ENCODE results near the gene DZIP3.

The DZIP3 gene, protein sequence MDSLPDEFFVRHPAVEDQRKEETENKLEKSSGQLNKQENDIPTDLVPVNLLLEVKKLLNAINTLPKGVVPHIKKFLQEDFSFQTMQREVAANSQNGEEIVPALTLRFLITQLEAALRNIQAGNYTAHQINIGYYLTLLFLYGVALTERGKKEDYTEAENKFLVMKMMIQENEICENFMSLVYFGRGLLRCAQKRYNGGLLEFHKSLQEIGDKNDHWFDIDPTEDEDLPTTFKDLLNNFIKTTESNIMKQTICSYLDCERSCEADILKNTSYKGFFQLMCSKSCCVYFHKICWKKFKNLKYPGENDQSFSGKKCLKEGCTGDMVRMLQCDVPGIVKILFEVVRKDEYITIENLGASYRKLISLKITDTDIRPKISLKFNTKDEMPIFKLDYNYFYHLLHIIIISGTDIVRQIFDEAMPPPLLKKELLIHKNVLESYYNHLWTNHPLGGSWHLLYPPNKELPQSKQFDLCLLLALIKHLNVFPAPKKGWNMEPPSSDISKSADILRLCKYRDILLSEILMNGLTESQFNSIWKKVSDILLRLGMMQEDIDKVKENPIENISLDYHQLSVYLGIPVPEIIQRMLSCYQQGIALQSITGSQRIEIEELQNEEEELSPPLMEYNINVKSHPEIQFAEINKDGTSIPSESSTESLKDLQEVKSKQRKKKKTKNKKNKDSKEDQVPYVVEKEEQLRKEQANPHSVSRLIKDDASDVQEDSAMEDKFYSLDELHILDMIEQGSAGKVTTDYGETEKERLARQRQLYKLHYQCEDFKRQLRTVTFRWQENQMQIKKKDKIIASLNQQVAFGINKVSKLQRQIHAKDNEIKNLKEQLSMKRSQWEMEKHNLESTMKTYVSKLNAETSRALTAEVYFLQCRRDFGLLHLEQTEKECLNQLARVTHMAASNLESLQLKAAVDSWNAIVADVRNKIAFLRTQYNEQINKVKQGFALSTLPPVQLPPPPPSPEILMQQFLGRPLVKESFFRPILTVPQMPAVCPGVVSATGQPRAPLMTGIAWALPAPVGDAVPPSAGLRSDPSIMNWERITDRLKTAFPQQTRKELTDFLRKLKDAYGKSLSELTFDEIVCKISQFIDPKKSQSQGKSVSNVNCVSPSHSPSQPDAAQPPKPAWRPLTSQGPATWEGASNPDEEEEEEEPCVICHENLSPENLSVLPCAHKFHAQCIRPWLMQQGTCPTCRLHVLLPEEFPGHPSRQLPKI

DNA sequence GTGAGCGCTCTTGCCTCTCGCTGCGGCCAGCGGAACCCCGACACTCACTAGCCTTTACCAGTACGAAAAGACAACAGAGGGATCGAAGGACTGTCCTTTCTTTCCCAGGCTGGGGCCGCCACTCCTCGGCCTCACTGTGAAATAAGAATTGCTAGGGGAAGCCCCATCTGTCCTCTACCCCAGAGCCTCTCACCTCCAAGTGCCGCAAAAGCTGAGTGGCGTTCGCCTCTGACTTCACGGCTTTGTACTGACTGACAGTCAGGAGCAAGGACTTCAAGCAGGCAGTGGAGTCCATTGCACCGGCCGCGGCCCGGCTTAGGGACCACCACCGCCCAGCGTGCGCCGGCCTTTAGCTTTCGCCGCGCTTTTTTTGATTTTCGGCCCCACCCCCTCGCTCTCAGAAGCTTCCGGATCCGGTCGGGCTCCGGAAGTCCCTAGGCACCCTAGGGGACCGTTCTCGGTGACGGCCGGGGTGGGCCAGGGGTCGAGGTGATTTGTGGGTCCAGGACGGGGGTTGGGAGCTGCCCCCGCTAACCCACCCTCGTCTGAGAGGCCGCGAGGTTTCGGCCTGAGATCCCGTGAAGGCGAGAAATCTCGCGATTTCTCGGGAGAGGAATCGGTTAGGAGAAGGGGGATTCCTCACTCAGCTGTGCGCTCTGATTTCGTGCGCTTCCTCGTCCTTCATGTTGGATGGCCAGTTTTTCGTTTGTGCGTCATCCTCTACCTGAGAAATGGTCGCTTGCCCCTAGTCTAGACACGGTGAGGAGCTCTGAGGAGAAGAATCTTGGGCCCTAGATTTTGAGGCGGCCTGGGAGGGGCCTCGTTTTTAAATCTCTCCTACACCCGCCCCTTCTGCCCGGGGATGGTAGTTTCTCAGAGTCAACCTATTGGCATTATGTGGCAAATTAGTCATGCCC, at the start of gene DZIP3, which contains the start of gene CIP2A:
TSS of gene DZIP3 (plus strand) at position 642 of the 917 bp plus-strand sequence. CDS start 15,685 bp downstream, outside the sequence.
TSS of gene CIP2A (minus strand) at position 358 of the 917 bp plus-strand sequence. CDS start at position 295, 63 bp downstream.
- peak; percentile 96 for DNase-seq (ENCODE audit: low read depth)

DNA sequence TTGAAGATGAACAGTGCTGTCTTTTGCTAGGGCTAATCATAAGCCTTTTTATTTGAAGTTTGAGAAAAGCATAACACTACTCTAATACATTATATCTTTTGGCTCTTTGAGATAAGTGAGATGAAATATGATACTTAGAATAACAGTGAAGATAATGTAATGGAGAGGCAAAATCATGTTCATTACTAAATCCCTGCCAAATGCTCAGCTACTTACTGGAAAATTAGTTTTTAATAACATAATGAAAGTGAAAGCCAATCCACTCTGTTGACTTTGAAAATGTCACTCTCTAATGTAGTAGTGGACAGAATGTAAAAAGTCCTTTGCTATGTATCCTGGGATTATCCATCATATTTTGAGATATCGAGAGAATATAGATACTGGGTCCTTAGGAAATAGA, 43.3 kb upstream of the DZIP3 start:
- no peak for DNase-seq (ENCODE audit: low read depth)

DNA sequence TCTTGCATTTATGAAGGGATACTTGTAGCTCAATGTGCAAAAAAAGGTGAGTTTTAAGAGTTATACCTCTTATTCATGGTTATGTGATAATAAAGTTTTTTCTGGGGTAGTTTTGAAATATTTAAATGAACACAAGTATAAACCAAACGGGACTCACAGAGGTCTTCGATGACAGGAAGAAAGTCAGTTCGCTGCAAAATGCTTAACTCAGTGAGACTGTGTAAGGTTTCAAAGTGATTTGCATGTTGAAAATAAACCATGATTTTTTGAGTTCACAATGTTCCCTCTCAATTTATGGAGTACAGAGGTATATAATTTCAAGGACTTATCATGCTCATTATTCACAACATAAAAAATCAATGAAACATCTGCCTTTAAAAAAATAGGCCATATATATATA, 42.8 kb upstream of the DZIP3 start:
- DNase-seq (ENCODE audit: low read depth) = no peak

DNA sequence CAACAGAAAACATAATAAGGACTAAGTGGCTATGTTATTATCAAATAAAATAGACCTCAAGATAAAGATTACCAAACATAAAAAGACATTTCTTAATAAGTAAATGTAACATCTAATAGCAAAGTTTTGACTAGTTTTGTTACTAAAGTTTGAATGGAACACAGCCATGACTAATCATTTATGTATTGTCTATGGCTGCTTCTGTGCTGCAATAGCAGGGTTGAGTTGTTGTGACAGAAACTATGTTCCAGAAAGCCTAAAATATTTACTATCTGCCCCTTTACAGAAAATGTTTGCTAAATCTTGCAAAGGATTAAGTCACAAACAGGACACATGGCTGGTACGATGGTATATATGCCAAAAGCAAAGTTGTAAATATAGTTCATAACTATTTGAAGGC, 41.2 kb upstream of the DZIP3 start:
- DNase-seq (ENCODE audit: low read depth) = no peak

DNA sequence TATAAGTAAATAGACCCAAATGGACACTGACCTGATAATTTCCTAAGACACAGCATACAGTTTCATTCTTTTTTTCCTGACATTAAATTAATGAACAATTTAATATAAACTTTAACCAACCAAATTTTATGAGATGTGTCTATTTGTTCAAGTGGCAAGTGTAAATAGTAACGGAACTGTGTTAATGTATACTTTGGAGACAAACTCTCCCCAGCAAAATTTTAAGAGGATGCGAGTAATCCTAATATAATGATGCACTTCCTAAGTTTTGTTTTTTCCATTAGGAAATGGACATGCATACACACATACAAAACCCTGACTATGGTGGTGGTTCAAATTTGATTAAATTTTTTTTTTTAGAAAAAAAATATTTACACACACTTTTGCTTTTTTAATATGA, 40.6 kb upstream of the DZIP3 start:
- no peak for DNase-seq (ENCODE audit: low read depth)

DNA sequence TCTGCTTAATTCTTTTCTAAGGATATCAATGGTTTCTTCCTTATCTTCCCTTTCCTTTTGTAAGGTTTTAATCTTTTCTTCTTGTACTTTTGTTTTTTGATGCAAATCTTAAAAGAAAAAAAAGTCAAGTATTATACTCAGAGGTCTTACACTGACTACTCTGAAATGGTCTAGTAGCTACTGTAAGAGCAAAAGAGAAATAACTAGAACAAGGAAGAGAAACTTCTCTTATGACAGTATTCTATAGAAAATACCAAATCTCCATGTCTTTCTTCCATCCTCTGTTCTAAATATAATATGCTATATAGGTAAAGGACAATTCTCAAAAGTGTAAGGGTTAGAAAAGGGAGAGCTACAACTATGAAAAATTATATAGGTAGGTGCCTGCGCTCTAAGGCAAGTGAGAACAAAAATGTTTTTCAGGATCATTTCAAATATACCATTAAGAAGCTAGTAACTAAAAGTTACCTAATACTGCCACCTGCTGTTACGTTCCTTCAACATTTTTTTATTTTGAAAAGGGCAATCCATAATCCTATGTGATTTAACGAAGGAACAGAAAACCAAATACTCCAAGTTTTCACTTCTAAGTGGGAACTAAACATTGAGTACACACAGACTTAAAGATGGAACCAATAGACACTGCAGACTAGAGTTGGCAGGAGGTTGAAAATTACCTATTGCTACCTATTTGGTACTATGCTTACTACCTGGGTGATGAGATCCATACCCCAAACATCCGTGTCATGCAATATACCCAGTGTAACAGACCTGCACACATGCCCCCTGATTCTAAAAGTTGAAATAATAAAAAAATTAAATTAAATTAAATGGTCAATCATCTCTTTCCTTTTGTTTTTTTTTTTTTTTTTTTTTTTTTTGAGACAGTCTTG, 37.0 kb upstream of the DZIP3 start:
- DNase-seq (ENCODE audit: low read depth) = peak; percentile 61

DNA sequence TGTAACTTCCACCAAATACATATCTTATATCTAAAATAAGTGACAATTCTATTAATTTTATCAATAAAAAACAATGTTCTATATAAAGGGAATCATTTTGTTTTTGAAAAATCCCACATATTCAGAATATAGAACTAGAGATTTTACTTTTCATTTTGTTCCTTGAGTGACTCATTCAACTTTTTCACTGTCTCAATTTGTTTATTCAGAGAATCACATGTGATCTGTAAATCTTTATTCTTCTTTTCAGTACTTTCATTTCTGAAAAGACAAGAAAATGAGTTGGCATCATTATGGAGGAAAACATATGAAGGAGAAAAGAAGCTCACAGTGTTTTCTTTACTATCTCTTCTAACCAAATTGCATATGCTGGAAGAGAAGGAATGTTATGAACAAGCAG, 35.3 kb upstream of the DZIP3 start:
- no peak for DNase-seq (ENCODE audit: low read depth)

DNA sequence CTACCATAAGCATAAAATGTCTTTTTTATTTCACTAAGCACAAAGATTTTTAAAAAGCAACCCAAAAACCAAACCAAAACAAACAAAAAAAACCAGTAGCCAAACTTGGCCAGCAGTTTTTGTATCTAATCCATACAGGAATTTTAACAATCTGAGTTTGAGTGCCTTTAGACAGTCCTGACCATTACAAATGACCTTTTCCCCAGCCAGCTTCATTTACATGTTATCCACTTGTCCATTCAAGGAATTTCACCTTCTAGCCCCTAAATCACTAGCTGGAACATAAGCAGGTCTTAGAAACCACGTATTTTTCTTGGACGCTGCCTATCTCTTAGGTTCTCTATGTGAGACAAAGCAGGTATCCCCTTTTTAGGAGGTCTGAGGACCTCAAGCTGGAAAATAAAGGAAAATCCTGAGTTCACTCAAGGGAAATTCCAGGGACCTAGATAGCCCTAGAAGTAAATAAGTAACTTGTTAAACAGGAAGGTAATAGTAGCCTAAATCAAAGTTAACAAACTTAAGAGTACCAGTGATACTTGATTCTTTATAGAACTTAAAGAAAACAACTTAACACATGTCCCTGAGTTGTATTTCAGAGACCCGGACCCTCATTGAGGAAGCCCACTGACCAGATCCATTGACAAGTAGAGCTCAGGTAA, 34.5 kb upstream of the DZIP3 start:
- DNase-seq (ENCODE audit: low read depth) = no peak

DNA sequence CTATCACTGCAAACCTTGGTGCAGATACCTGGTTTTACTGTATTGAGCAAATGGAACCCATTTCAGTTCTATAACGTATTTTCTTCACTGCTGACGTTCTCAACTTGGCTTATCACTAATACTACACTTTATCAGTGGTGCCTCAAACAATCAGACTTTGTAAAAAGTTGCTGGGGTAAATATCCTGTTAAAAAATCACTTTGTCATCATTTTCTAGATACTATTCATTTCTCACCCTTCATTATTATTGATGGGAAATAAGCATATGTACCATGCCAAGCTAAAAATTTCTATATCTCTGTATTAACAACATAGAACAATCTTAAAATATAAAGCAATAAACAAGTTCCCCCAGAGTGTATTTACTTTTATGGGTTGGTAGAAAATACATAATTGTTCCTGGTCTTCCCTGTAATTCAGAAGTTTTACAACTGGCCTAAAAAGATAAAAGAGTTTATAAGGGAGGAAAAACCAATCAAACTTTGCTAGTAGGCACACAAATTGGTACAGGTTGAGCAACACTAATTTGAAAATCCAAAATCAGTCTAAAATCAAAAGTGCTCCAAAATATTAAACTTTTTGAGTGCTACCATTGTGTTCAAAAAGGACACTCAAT, 33.4 kb upstream of the DZIP3 start:
- no peak for DNase-seq (ENCODE audit: low read depth)

DNA sequence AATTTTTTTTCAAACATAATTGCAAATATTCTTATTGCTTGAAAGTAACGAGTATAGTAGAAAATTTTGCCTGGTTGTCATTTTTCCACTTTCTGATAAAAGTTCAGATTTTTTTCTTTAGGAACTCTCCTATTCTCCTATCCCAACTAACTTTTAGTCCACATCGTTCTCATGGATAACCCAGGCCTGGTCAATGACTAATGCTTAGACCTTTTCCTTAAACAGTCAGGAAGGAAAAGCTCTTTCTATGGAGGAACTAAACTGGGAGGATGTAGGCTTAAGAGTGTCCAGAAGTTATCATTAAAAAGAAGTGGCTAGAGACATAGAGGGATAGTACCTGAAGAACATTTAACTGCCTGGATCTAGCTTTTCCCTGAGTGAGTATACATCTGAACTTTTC, 27.0 kb upstream of the DZIP3 start:
- DNase-seq (ENCODE audit: low read depth) = no peak

DNA sequence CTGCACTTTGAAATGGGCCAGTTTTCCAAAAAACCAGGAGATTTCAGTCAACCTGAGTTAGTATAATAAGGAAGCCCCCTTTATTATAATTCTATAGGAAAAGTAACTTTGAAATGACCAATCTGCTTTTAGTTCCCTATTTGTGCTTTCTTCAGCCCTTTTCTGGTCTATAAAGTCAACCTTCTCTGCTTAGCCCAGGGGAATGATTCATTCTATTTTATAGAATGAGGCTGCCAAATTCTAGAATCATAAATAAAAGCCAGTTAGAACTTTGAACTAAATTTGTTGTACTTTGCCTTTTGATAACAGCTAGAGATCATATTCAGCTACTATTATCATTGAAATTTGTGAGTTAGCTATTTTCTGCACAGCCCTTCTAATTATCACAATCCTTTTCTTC, 25.0 kb upstream of the DZIP3 start:
- no peak for DNase-seq (ENCODE audit: low read depth)

DNA sequence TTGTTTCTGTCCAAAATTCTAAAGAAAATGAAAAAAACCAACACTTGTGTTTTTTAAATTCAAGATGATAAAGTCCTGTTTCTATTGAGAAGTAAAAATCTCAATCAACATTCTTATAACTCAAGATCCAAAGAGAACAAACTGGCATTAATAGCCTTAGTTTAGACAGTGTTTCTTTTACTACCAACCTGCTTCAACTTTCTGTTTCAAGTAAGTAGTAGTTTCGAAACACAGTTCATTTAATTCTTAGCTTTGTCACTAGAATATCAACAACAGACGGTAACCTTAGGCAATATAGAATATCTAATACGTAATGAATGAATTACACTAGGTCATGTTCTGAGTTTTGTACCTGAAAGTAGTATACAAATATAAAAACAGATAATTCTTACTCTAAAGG, 24.0 kb upstream of the DZIP3 start:
- no peak for DNase-seq (ENCODE audit: low read depth)

DNA sequence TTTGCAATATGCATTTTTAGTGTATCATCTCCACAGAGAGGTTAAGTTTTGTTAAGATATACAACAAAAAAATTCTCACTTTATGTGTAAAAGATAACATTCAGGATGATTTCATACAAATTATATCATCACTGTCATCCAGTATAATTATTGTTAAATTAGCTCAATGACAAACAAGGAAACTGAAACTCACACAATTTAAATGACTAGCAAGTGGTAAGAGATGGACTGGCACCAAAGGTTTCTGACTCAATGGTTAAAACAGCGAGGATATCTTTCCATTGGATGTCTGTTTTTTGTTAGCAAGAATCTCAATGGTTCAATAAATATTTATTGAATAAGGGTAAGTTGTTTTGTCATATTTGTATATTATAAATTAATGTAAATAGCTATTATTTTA, 22.9 kb upstream of the DZIP3 start:
- no peak for DNase-seq (ENCODE audit: low read depth)

DNA sequence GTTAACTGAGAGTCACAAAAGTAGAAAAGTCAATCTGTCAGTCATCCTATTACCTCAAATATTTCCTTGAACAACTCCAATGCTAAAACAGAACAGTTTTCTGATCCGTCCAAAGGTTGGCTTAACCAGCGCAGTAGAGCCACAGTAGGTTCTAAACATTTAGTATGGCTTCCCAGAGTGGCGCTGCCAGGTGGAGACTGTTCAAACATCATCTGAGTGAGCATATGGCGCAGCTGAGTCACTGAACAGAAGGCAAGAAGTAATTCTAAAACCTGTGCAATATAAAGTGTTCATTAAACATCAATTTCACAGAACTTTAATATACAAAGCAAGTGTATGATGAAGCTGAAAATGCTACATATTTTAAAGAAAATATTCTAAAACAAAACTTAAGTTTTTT, 20.2 kb upstream of the DZIP3 start:
- DNase-seq (ENCODE audit: low read depth) = no peak

DNA sequence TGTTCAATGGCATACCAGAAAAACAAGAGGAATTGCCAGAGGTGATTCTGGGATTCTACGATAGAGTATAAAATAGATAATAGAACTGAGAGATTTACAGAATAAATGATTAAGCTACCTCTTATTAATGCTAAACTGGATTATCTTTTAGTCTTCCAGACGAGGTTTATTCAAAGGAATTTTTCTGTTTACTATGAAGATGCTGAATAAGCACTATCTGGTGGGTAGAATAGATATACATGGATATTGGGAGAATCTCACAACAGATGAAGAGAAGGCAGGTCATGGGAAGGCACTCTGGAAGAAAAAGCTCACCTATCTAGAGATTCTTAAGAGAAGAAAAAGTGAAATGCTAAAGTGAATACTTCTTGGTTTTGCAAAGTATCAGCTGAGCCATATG, 11.5 kb upstream of the DZIP3 start:
- DNase-seq (ENCODE audit: low read depth) = no peak

DNA sequence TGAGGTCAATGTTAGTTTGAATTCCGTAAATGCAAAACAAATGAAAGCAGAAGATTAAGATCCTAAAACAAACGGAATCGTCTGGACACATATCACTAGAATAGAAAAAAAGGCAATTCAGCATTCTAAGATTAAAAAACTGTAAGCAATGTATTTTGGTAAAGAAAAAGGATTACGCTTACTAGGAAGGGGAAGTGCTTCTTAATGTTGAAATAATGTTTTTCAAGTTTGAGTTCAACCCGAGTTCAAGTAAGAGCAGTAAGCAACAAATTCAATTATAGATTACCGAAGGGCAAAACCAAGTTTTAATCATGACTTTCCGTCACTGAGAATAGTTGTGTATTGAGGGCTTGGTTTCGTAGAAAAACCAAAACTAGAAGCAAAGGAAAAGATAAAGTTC, 921 bp upstream of the DZIP3 start:
- no peak for DNase-seq (ENCODE audit: low read depth)

DNA sequence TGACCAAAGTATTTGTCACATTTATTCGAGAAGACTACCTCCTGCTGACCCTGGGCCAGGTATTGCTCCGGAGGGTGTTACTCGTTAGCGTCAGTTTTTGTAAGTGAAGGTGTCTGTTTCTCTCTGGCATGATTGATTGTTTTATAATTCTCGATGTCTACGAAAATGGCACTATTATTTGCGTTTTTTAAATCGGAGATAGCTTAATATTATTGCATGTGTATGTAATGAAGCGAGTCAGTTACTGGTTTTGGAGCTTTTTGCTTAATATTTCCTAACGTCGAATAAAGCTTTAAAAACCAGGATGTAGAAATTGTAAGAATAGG, 439 bp downstream of the DZIP3 start:
- DNase-seq (ENCODE audit: low read depth) = no peak

DNA sequence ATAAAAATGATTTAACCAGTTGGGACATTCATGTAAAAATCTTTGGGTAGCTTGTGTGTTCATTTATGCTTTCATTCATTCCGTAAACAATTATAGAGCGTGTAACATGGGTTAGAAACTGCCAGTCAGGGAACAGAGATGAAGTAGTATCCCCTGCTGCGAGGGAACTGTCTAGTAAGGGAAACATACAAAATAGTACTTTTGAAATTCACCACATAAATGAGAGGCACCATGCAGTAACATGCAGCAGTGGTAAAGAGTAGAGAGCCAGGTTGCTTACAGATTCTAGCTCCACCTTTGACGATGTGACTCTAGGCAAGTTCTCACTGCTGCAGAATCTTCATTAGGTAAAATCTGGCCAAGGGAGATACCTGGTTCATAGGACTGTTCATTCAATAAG, 938 bp downstream of the DZIP3 start:
- DNase-seq (ENCODE audit: low read depth) = peak; percentile 29

DNA sequence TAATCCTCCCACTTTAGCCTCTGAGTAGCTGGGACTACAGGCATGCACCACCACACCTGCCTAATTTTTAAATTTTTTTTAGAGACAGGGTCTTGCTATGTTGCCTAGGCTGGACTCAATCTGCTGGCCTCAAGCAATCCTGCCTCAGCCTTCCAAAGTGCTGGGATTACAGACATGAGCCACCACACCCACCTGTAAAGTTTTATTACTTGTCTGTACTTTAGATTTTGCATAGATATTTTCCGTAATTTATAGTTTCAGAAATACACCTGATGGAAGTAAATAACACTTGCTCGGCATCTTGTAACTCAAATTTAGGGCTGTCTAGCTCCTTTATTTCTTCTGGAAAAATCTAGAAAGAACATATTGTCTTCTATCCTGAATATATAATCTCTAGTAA, 5.8 kb downstream of the DZIP3 start:
- no peak for DNase-seq (ENCODE audit: low read depth)

DNA sequence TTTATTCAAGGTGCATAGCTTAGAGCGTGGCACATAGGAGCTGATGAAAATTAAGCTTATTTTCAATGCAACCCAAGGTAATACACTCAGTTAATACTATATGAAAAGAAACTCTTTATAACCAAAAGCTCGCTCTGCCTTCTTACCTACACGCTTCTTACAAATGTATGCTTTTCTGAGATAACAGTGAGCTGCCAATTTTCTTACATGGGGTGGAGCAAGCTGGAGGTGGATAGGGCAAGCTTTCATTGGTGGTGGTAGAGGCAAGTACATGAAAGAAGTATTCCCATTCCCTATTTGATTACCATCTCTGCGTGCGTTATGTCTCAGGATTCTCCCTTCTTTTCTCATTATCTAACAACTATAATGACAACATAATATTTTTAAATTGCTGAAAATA, 8.9 kb downstream of the DZIP3 start:
- DNase-seq (ENCODE audit: low read depth) = no peak
